HG03442 (cell line): ENCODE results near the gene MPZL2.

Experiments
- ATAC-seq: cut with Tn5 transposase; IDR thresholded peaks from one replicate; pipeline ENCODE4 v1.9.1; 2021; ENCODE audit warnings: mild to moderate bottlenecking, moderate library complexity; ENCODE audit not compliant: unreplicated experiment

The MPZL2 gene

GRCh38 chr11:118283756-118284350 is 19.8 kb upstream of the MPZL2 start:
- no peak for ATAC-seq

GRCh38 chr11:118283037-118283636 is 19.0 kb upstream of the MPZL2 start:
- ATAC-seq: no peak

- ATAC-seq: no peak
Observed at GRCh38 chr11:118282606-118283005, 18.5 kb upstream of the MPZL2 start.

GRCh38 chr11:118281284-118281683 is 17.2 kb upstream of the MPZL2 start:
- ATAC-seq: no peak

GRCh38 chr11:118277312-118277711 is 13.2 kb upstream of the MPZL2 start:
- ATAC-seq: no peak

GRCh38 chr11:118276422-118276821 is 12.3 kb upstream of the MPZL2 start:
- ATAC-seq: no peak

- ATAC-seq: no peak
Observed at GRCh38 chr11:118275176-118275575, 11.1 kb upstream of the MPZL2 start.

GRCh38 chr11:118274186-118274585 is 10.1 kb upstream of the MPZL2 start:
- no peak for ATAC-seq

GRCh38 chr11:118272001-118272400 is 7.9 kb upstream of the MPZL2 start:
- ATAC-seq: no peak

GRCh38 chr11:118267486-118267885 is 3.4 kb upstream of the MPZL2 start:
- no peak for ATAC-seq

GRCh38 chr11:118265954-118266353 is 1.9 kb upstream of the MPZL2 start:
- ATAC-seq: no peak

GRCh38 chr11:118264569-118265465 is 720 bp upstream of the MPZL2 start:
- no peak for ATAC-seq

GRCh38 chr11:118263112-118263511 is 985 bp downstream of the MPZL2 start:
- no peak for ATAC-seq

- ATAC-seq: no peak
Observed at GRCh38 chr11:118260353-118260752, 3.7 kb downstream of the MPZL2 start.

- no peak for ATAC-seq
Observed at GRCh38 chr11:118259138-118259537, 5.0 kb downstream of the MPZL2 start.

- no peak for ATAC-seq
Observed at GRCh38 chr11:118258410-118258809, 5.7 kb downstream of the MPZL2 start.

GRCh38 chr11:118252688-118253087 is 11.4 kb downstream of the MPZL2 start:
- ATAC-seq: no peak

- ATAC-seq: peak; percentile 73
Observed at GRCh38 chr11:118251858-118252652, 12.0 kb downstream of the MPZL2 start, which contains the start of gene MPZL3. TSS of gene MPZL3 (minus strand) at chr11:118252365. CDS start at chr11:118252294, 71 bp downstream.

GRCh38 chr11:118247041-118247440 is 17.1 kb downstream of the MPZL2 start:
- no peak for ATAC-seq

- no peak for ATAC-seq
Observed at GRCh38 chr11:118245936-118246562, 18.0 kb downstream of the MPZL2 start.
